Ovary (tissue), 3 donors: ENCODE measurements around the gene DLL3.

Source experiments
- POLR2A ChIP-seq: fragments of 450-650 bp; IDR thresholded peaks from one replicate; pipeline ENCODE4 v1.6.1; 2017; ENCODE audit warnings: antibody characterized with exemption, mild to moderate bottlenecking, moderate library complexity
- TF ChIP-seq, protein P1 (sequence below), 3 donors: fragments of 450-650 bp in 2 of 3; fragments of 200-600 bp in 1 of 3; IDR thresholded peaks; one replicate each; pipeline versions ENCODE4 v1.5.1 to v1.8.0; 2016 to 2022; ENCODE audit warnings: antibody characterized with exemption in 3 of 3, mild to moderate bottlenecking in 1 of 3
- donor health status: DM: no; HTN: no; CAD: no.

DNA sequence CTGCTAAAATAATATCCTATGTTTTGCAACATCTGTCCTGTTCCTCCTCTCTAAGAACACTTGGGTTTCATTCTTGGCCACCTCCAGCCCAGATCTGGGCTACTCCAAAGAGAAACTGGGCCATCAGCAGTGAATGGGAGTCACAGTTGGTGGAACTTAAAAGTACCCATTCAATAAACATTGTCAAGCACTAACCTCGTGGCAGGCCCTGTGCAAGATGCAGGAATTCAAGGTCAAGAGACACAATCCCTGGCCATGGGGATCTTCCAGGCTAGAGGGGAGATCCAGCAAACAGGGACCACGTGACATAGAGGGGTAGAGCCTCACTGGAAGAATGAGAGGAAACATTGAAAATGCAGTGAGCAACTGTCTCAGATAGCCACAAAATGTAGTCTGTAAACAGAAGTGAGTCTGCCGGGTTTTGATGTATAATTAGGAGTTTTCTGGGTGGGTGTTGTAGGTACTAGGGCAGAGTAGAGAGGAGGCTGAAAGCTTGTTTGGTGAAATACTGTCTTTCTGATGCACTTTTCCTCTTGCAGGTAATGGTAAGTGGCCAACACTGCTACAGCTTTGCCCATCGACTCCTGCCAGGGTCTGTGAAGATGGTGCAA is 56.1 kb downstream of the DLL3 start:
- TF ChIP-seq, protein P1, sequence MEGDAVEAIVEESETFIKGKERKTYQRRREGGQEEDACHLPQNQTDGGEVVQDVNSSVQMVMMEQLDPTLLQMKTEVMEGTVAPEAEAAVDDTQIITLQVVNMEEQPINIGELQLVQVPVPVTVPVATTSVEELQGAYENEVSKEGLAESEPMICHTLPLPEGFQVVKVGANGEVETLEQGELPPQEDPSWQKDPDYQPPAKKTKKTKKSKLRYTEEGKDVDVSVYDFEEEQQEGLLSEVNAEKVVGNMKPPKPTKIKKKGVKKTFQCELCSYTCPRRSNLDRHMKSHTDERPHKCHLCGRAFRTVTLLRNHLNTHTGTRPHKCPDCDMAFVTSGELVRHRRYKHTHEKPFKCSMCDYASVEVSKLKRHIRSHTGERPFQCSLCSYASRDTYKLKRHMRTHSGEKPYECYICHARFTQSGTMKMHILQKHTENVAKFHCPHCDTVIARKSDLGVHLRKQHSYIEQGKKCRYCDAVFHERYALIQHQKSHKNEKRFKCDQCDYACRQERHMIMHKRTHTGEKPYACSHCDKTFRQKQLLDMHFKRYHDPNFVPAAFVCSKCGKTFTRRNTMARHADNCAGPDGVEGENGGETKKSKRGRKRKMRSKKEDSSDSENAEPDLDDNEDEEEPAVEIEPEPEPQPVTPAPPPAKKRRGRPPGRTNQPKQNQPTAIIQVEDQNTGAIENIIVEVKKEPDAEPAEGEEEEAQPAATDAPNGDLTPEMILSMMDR (IDR thresholded peaks at IDR 0.05): no peak
- TF ChIP-seq POLR2A: no peak
